Thoracic aorta (tissue), 2 donors: ENCODE measurements around the gene METTL27. TPM values are rescaled to one million over a fixed set of nuclear protein-coding genes. Genes with fewer than 3 reads are reported as not detected.
"Not testable (repeated sequence)": the region's sequence is repeated elsewhere in the genome, so short reads cannot be mapped to it uniquely, and the experiment has no call there.

Experiments used
- ATAC-seq: fragments of 150-250 bp; one replicate; pipeline ENCODE4 v1.8.0; 2017; ENCODE audit warnings: low read depth; ENCODE audit not compliant: insufficient number of reproducible peaks, low FRiP score
- DNase-seq: peaks from one replicate; pipeline ENCODE4 v3.0.0-alpha.2; 2020; ENCODE audit warnings: low spot score
- H3K27ac ChIP-seq, 2 donors: fragments of 200-600 bp; sonication (generic); 1 replicate in 1 of 2; 2 replicates in 1 of 2; pipeline ENCODE4 v1.5.1; 2016; ENCODE audit warnings: mild to moderate bottlenecking in 2 of 2, moderate library complexity in 2 of 2
- H3K27me3 ChIP-seq: fragments of 200-600 bp; sonication (generic); replicated peaks from 2 replicates; pipeline ENCODE4 v1.6.0; 2016; ENCODE audit warnings: mild to moderate bottlenecking; ENCODE audit not compliant: insufficient read depth
- H3K36me3 ChIP-seq: fragments of 200-600 bp; sonication (generic); one replicate; pipeline ENCODE4 v1.5.1; 2016
- H3K4me1 ChIP-seq, 2 donors: fragments of 200-600 bp; sonication (generic); 1 replicate in 1 of 2; 2 replicates in 1 of 2; pipeline versions ENCODE4 v1.5.1 to v1.6.0; 2016; ENCODE audit warnings: low read depth in 2 of 2, mild to moderate bottlenecking in 1 of 2; ENCODE audit not compliant: control insufficient read depth in 1 of 2
- H3K4me3 ChIP-seq: fragments of 200-600 bp; sonication (generic); 2 replicates; pipeline ENCODE4 v1.5.1; 2016; ENCODE audit warnings: mild to moderate bottlenecking
- H3K9me3 ChIP-seq: fragments of 200-600 bp; sonication (generic); 2 replicates; pipeline ENCODE4 v1.5.1; 2016
- CTCF ChIP-seq: fragments of 200-600 bp; sonication (generic); IDR thresholded peaks from one replicate; pipeline ENCODE4 v1.5.1; 2019; ENCODE audit warnings: antibody characterized with exemption
- total RNA-seq, 2 donors: library from RNA; depleted of rRNA; stranded (reverse); fragments of >200 nt; gene quantifications; one replicate each; pipeline versions ENCODE4 v1.1.0 to v1.2.3, GENCODE V29; 2016

The METTL27 gene
- total RNA-seq, 2 donors from 2014 or later: 1.2 TPM; not detected in 1

- no peak for ATAC-seq
- H3K4me1 ChIP-seq: no peaks in the 10 kb centered on the region
- DNase-seq: no peak
- H3K4me3 ChIP-seq: no peak overlapping the region
- TF ChIP-seq CTCF: no peak
- H3K27me3 ChIP-seq: no peaks in the 10 kb centered on the region
- H3K9me3 ChIP-seq: no peaks in the 10 kb centered on the region
- no peak overlapping the region for H3K27ac ChIP-seq
- H3K36me3 ChIP-seq: no peaks in the 10 kb centered on the region
Measured at GRCh38 chr7:73801577-73801976, 40.7 kb downstream of the METTL27 start.

GRCh38 chr7:73799282-73800141, 42.8 kb downstream of the METTL27 start:
- no peaks in the 10 kb centered on the region for H3K4me1 ChIP-seq
- H3K27ac ChIP-seq: no peak overlapping the region
- ATAC-seq: no peak
- H3K27me3 ChIP-seq: no peaks in the 10 kb centered on the region
- no peak overlapping the region for H3K4me3 ChIP-seq
- no peak for DNase-seq
- H3K9me3 ChIP-seq: no peaks in the 10 kb centered on the region
- no peak for TF ChIP-seq CTCF
- no peaks in the 10 kb centered on the region for H3K36me3 ChIP-seq

- H3K4me3 ChIP-seq, DNase-seq: not testable (repeated sequence)
Measured at GRCh38 chr7:73797176-73797575, 45.1 kb downstream of the METTL27 start.

GRCh38 chr7:73796656-73797055, 45.7 kb downstream of the METTL27 start:
- H3K4me1 ChIP-seq, H3K4me3 ChIP-seq, DNase-seq, H3K27ac ChIP-seq, H3K9me3 ChIP-seq, H3K27me3 ChIP-seq, H3K36me3 ChIP-seq, ATAC-seq: not testable (repeated sequence)

More at GRCh38 chr7:73797176-73797575, 45.1 kb downstream of the METTL27 start:
- H3K27ac ChIP-seq, H3K36me3 ChIP-seq, ATAC-seq, H3K4me1 ChIP-seq, H3K9me3 ChIP-seq, H3K27me3 ChIP-seq: not testable (repeated sequence)

- not testable (repeated sequence) for H3K9me3 ChIP-seq, ATAC-seq, H3K36me3 ChIP-seq, H3K4me1 ChIP-seq, H3K27me3 ChIP-seq, DNase-seq, H3K4me3 ChIP-seq, H3K27ac ChIP-seq
Measured at GRCh38 chr7:73795188-73795587, 47.1 kb downstream of the METTL27 start.

GRCh38 chr7:73791170-73791690, 51.1 kb downstream of the METTL27 start:
- H3K36me3 ChIP-seq, H3K27ac ChIP-seq, H3K4me3 ChIP-seq, H3K27me3 ChIP-seq, H3K4me1 ChIP-seq, DNase-seq, ATAC-seq, H3K9me3 ChIP-seq: not testable (repeated sequence)

- ATAC-seq: no peak
- Histone ChIP-seq H3K36me3 (no peaks in the 10 kb centered on the region), H3K4me3 (no peak overlapping the region), H3K4me1 (no peaks in the 10 kb centered on the region), H3K27ac (no peak overlapping the region), H3K9me3 (no peaks in the 10 kb centered on the region), H3K27me3 (no peaks in the 10 kb centered on the region)
- no peak for TF ChIP-seq CTCF
- no peak for DNase-seq
Measured at GRCh38 chr7:73789051-73789450, 53.3 kb downstream of the METTL27 start.

GRCh38 chr7:73787786-73788048, 54.6 kb downstream of the METTL27 start:
- not testable (repeated sequence) for H3K9me3 ChIP-seq, H3K4me1 ChIP-seq, H3K27ac ChIP-seq, DNase-seq, H3K27me3 ChIP-seq, H3K36me3 ChIP-seq, H3K4me3 ChIP-seq, ATAC-seq
